Small intestine (tissue), 7 donors: ENCODE data around the gene GYG2. TPM values are rescaled to one million over a fixed set of nuclear protein-coding genes. Genes with fewer than 3 reads are reported as not detected.
"Not testable (repeated sequence)": the region's sequence is repeated elsewhere in the genome, so short reads cannot be mapped to it uniquely, and the experiment has no call there.

Source experiments
- DNase-seq, 2 donors: peaks; one replicate each; pipeline versions ENCODE4 v3.0.0 to v3.0.0-alpha.2; 2013
- FAIRE-seq: peaks from 2 replicates; lab custom pipeline; 2012; peaks lifted over from hg19 to GRCh38; lab: Jason Lieb, UNC
- H3K27ac ChIP-seq, 3 donors: one replicate each; pipeline ENCODE4 v1.5.1; 2013; ENCODE audit warnings: low read length in 2 of 3, mild to moderate bottlenecking in 2 of 3, control low read depth in 1 of 3, inconsistent platforms in 1 of 3, low read depth in 1 of 3, moderate library complexity in 1 of 3
- H3K27me3 ChIP-seq, 3 donors: one replicate each; pipeline ENCODE4 v1.6.1; 2013; ENCODE audit warnings: low read length in 3 of 3, inconsistent platforms in 1 of 3; ENCODE audit not compliant: control insufficient read depth in 3 of 3, insufficient read depth in 3 of 3
- H3K36me3 ChIP-seq, 3 donors: one replicate each; pipeline ENCODE4 v1.6.1; 2013; ENCODE audit warnings: low read length in 3 of 3, inconsistent platforms in 1 of 3, low read depth in 1 of 3, mild to moderate bottlenecking in 1 of 3, moderate library complexity in 1 of 3; ENCODE audit not compliant: control insufficient read depth in 3 of 3, insufficient read depth in 2 of 3
- H3K4me1 ChIP-seq, 3 donors: one replicate each; pipeline ENCODE4 v1.6.1; 2013; ENCODE audit warnings: low read length in 2 of 3, inconsistent platforms in 1 of 3, low read depth in 1 of 3, mild to moderate bottlenecking in 1 of 3, moderate library complexity in 1 of 3; ENCODE audit not compliant: control insufficient read depth in 3 of 3, insufficient read depth in 2 of 3
- H3K4me3 ChIP-seq, 3 donors: one replicate each; pipeline ENCODE4 v1.5.1; 2013; ENCODE audit warnings: low read length in 3 of 3, control low read depth in 1 of 3, inconsistent platforms in 1 of 3, low read depth in 1 of 3, mild to moderate bottlenecking in 1 of 3, moderate library complexity in 1 of 3
- H3K9me3 ChIP-seq, 2 donors: one replicate each; pipeline ENCODE4 v1.6.1; 2013; ENCODE audit warnings: low read depth in 1 of 2, low read length in 1 of 2; ENCODE audit not compliant: control insufficient read depth in 2 of 2, insufficient read depth in 1 of 2
- WGBS, 3 donors: extraction: QIAGEN DNeasy Blood & Tissue Kit; methylation state at CpG; one replicate each; pipeline ENCODE4 v1.1.7; 2013; 5-methylcytosine and 5-hydroxymethylcytosine counted together
- polyA plus RNA-seq, 4 donors: library from polyadenylated mRNA; stranded (reverse) in 3 of 4; unstranded in 1 of 4; fragments of 200-250 nt in 3 of 4; fragments of 120-200 nt in 1 of 4; gene quantifications; one replicate each; pipeline versions ENCODE4 v1.2.1 to v1.2.3, GENCODE V29; 2013
- donor health status: healthy with polysubstance abuse.
- donor health status: control.
- donor health status: control.
- donor health status: Bipolar disorder and iron deficiency.
- donor health status: healthy.

The GYG2 gene
- polyA plus RNA-seq, 4 donors: 1.6 to 12.5 (median 4.3) TPM

DNA sequence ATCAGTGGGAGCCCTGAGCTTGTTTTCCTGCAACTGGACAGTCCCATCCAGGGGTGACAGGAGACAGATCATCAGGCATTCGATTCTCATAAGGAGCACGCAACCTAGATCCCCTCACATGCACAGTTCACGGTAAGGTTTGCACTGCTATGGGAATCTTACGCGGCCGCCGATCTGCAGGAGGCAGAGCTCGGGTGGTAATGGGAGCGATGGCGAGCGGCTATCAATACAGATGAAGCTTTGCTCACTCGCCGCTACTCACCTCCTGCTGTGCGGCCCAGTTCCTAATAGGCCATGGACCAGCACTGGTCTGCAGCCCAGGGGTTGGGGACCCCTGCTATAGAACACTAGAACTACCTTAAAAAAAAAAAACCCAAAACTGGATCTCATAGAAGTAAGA, 55.0 kb downstream of the GYG2 start:
- 97 to 99% (median 97%) methylated on average over 14 of the region's 14 CpGs for WGBS, 3 donors

GRCh38 chrX:2888309-2888708, 59.6 kb downstream of the GYG2 start:
- H3K27me3 ChIP-seq: no peaks in the 10 kb centered on the region
- H3K36me3 ChIP-seq: no peaks in the 10 kb centered on the region
- FAIRE-seq: no peak
- H3K27ac ChIP-seq: no peak overlapping the region
- 87 to 91% (median 87%) methylated on average over 7 of the region's 7 CpGs for whole genome bisulfite sequencing, 3 donors
- no peak overlapping the region for H3K4me3 ChIP-seq
- peaks cover 0 to 15% (median 0%) of the 10 kb centered on the region in 3 donors for H3K4me1 ChIP-seq
- DNase-seq: no peak
- H3K9me3 ChIP-seq: no peaks in the 10 kb centered on the region

More for the DNA sequence above, 55.0 kb downstream of the GYG2 start:
- Histone ChIP-seq H3K27me3 (no peaks in the 10 kb centered on the region), H3K9me3 (no peaks in the 10 kb centered on the region), H3K4me1 (no peaks in the 10 kb centered on the region), H3K4me3 (no peak overlapping the region), H3K27ac (no peak overlapping the region), H3K36me3 (peaks cover 0 to 5% (median 0%) of the 10 kb centered on the region in 3 donors)
- DNase-seq (no peak), FAIRE-seq (no peak)

- Histone ChIP-seq H3K4me1 (peaks cover 0 to 16% (median 0%) of the 10 kb centered on the region in 3 donors), H3K9me3 (no peaks in the 10 kb centered on the region), H3K27me3 (no peaks in the 10 kb centered on the region), H3K36me3 (no peaks in the 10 kb centered on the region), H3K4me3 (peak overlapping the region in 2 of 3 donors; percentile 29 to 31), H3K27ac (peak overlapping the region in 2 of 3 donors; percentile 10 to 69)
- FAIRE-seq (no peak), DNase-seq (peak; percentile 13)
- 46 to 53% (median 48%) methylated on average over 11 of the region's 11 CpGs for WGBS, 3 donors
Observed at GRCh38 chrX:2889045-2889605, 60.4 kb downstream of the GYG2 start.

- Histone ChIP-seq H3K27ac (peak overlapping the region in 2 of 3 donors; percentile 54 to 69), H3K4me3 (peak overlapping the region in 2 of 3 donors; percentile 29 to 31), H3K4me1 (peaks cover 0 to 22% (median 5%) of the 10 kb centered on the region in 3 donors)
- not testable (repeated sequence) for FAIRE-seq, H3K27me3 ChIP-seq, H3K36me3 ChIP-seq, H3K9me3 ChIP-seq
- peak; percentile 17 to 57 for DNase-seq
- WGBS, 3 donors: 15 to 24% (median 22%) methylated on average over 14 to 15 of the region's 15 CpGs
Observed at GRCh38 chrX:2889706-2890490, 61.2 kb downstream of the GYG2 start.

- not testable (repeated sequence) for H3K9me3 ChIP-seq, H3K36me3 ChIP-seq, H3K4me3 ChIP-seq, FAIRE-seq, H3K27me3 ChIP-seq
- 30 to 59% (median 49%) methylated on average over 18 to 20 of the region's 22 CpGs for WGBS, 3 donors
- Histone ChIP-seq H3K27ac (peak overlapping the region; percentile 34 to 81 (median 70)), H3K4me1 (peaks cover 0 to 28% (median 5%) of the 10 kb centered on the region in 3 donors)
- DNase-seq: peak in 1 of 2 donors; percentile 24
Observed at GRCh38 chrX:2890536-2891460, 62.1 kb downstream of the GYG2 start.

DNA sequence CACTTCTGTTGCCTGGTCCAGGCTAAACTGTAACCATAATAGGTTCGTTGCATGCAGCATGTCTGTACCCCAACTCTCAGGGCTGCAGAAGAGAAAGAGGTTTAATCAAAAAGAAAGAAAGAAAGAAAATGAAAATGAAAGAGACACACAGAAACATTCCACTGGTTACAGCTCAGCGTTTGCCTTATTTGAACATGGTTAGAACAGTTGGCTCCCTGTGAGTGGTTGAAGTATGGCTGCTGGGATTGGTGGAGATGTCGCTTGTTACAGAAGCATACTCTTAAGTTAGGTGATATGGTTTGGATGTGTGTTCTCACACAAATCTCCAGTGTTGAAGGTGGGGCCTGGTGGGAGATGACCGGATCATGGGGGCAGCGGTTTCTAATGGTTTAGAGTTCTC, 64.1 kb downstream of the GYG2 start:
- Histone ChIP-seq H3K4me1 (peaks cover 0 to 41% (median 5%) of the 10 kb centered on the region in 3 donors), H3K27ac (peak overlapping the region in 1 of 3 donors; percentile 58)

GRCh38 chrX:2894885-2895292, 66.2 kb downstream of the GYG2 start:
- peak; percentile 56 to 77 for DNase-seq
- Histone ChIP-seq H3K4me3 (no peak overlapping the region), H3K36me3 (no peaks in the 10 kb centered on the region), H3K27me3 (no peaks in the 10 kb centered on the region), H3K9me3 (no peaks in the 10 kb centered on the region), H3K4me1 (peaks cover 0 to 51% (median 7%) of the 10 kb centered on the region in 3 donors), H3K27ac (peak overlapping the region in 2 of 3 donors; percentile 74 to 76)
- no peak for FAIRE-seq
- 17 to 37% (median 20%) methylated on average over 9 of the region's 9 CpGs for WGBS, 3 donors

More for the DNA sequence above, 64.1 kb downstream of the GYG2 start:
- no peaks in the 10 kb centered on the region for H3K9me3 ChIP-seq
- no peak overlapping the region for H3K4me3 ChIP-seq
- no peaks in the 10 kb centered on the region for H3K27me3 ChIP-seq
- DNase-seq: no peak
- no peaks in the 10 kb centered on the region for H3K36me3 ChIP-seq
- FAIRE-seq: no peak
- WGBS, 3 donors: 61 to 79% (median 73%) methylated on average over 5 of the region's 5 CpGs

DNA sequence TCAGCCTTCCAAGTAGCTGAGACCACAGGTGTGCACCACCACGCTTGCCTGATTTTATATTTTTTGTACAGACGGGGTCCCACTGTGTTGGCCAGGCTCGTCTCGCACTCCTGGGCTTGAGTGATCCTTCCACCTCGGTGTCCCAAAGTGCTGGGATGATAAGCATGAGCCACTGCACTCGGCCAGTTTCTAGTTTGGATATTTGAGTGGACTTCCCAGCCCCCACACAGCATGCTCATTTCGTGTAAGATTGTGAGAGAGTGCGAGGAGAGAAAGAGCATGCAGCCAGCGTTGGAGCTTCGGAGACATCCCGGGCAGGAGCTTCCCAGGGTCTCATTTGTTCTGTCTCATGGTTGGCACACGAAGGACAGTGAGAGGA, 68.6 kb downstream of the GYG2 start:
- Histone ChIP-seq H3K4me1 (peaks cover 0 to 44% (median 7%) of the 10 kb centered on the region in 3 donors), H3K4me3 (no peak overlapping the region), H3K9me3 (no peaks in the 10 kb centered on the region), H3K27me3 (no peaks in the 10 kb centered on the region), H3K27ac (peak overlapping the region; percentile 65 to 95 (median 90)), H3K36me3 (no peaks in the 10 kb centered on the region)
- 30 to 61% (median 37%) methylated on average over 12 of the region's 12 CpGs for WGBS, 3 donors
- FAIRE-seq (no peak), DNase-seq (no peak)
